ENCODE measurements around the gene SFXN2.

SFXN2 gene

DNA sequence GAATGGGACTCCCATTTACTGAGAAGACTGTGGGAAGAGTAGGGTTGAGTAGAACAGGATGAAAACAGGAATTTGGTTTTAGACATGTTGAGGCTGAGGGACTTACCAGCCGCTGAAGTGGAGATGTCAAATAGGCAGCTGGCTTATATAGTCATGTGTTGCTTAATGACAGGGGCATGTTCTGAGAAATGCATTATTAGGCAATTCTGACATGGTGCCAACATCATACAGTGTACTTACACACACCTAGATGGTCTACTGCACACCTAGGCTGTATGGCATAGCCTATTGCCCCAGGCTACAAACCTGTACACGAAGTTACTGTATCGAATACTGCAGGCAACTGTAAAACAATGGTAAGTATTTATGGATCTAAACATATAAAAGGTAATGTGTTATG, 17.7 kb upstream of the SFXN2 start:
- TF ChIP-seq, protein P1, sequence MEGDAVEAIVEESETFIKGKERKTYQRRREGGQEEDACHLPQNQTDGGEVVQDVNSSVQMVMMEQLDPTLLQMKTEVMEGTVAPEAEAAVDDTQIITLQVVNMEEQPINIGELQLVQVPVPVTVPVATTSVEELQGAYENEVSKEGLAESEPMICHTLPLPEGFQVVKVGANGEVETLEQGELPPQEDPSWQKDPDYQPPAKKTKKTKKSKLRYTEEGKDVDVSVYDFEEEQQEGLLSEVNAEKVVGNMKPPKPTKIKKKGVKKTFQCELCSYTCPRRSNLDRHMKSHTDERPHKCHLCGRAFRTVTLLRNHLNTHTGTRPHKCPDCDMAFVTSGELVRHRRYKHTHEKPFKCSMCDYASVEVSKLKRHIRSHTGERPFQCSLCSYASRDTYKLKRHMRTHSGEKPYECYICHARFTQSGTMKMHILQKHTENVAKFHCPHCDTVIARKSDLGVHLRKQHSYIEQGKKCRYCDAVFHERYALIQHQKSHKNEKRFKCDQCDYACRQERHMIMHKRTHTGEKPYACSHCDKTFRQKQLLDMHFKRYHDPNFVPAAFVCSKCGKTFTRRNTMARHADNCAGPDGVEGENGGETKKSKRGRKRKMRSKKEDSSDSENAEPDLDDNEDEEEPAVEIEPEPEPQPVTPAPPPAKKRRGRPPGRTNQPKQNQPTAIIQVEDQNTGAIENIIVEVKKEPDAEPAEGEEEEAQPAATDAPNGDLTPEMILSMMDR (conservative IDR thresholded peaks at IDR 0.05; ENCODE audit: low read depth): no peak
- CTCF ChIA-PET: no interaction called here
- POLR2A ChIA-PET (ENCODE audit: low non-redundant PET): interaction anchor here (0.6 kb wide), 1 partner anchor 497 kb away, joined by 4 read pairs; no protein-coding TSS in a partner anchor
- H3K27ac ChIP-seq: peak overlapping the region; percentile 63
- no peak for DNase-seq (ENCODE audit: low spot score)

DNA sequence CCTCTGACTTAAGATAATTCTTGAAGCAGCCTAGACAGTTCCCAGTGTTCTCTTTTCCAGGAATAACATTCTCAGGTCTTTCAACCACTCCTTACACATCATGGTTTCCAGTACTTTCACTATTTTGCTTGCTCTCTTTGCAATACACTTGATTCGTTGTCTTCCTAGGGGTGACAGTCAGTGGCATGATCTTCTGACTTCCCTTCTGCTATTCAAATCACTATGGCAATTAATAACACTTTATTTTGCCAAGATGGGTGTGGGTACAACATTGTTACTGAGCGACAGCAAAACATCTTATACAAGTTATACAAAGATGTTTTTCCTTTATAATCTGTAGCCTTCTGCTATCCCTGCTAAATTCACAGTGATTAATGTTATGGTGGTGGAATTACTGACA, 15.5 kb upstream of the SFXN2 start:
- POLR2A ChIA-PET (ENCODE audit: low non-redundant PET): no interaction called here
- TF ChIP-seq, protein P1 (conservative IDR thresholded peaks at IDR 0.05; ENCODE audit: low read depth): no peak

DNA sequence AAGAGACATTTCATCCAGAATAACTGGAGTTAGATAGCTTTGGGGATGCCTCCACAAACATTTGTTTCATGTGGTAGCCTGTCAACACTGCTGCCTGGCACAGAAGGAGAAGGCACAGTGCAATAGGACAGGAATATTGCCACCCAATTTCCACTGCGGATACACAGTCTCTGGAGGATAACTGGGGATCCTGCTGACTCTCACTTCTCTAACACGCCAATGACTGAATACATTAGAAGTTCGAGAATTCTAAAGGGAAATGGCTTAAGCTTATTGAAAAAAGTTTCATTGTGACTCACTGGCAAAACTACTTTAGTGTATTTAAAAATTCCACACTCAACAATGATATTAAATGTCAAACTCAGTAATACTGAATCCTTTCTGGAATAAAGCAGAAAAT, 13.2 kb upstream of the SFXN2 start:
- H3K27ac ChIP-seq: no peak overlapping the region
- ChIA-PET CTCF (no interaction called here), POLR2A (ENCODE audit: low non-redundant PET) (no interaction called here)
- TF ChIP-seq, protein P1 (conservative IDR thresholded peaks at IDR 0.05; ENCODE audit: low read depth): no peak
- no peak for DNase-seq (ENCODE audit: low spot score)

More for the DNA sequence above, 15.5 kb upstream of the SFXN2 start:
- DNase-seq (ENCODE audit: low spot score): no peak
- CTCF ChIA-PET: interaction anchor here (1.3 kb wide), 1 partner anchor 20 kb away, joined by 4 read pairs; no protein-coding TSS in a partner anchor
- H3K27ac ChIP-seq: no peak overlapping the region

DNA sequence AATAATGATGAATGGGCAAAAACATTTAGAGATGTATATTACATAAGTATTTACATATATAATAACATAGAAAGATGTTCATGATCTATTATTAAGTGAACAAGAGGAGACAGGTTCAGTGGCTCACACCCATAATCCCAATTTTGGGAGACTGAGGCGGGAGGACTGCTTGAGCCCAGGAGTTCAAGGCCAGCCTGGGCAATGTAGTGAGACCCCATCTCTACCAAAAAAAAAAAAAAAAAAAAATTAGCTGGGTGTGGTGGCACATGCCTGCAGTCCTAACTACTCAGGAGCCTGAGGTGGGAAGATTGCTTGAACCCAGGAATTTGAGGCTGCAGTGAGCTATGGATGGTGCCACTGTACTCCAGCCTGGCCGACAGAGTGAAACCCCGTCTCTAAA, 12.6 kb upstream of the SFXN2 start:
- CTCF ChIA-PET: no interaction called here
- no peak for DNase-seq (ENCODE audit: low spot score)
- TF ChIP-seq, protein P1 (conservative IDR thresholded peaks at IDR 0.05; ENCODE audit: low read depth): no peak
- no peak overlapping the region for H3K27ac ChIP-seq
- POLR2A ChIA-PET (ENCODE audit: low non-redundant PET): no interaction called here

DNA sequence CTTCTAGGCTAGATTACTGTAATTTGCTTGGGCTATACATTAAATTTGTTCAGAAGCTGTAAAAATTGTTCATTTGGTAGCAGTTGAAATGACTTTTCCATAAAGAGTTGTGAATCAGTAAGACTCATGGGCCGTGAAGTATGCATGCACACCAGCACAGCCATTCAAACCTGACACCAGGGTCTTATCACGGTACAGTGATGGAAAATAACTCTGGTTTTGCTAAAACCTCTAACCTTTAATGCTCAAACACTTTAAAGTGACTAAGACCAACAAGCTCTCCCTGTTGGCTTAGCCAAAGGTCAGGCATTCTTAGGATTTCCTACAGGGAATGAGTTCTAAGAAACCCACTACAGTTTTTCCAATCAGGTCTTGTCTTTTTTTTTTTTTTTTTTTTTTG, 11.7 kb upstream of the SFXN2 start:
- H3K27ac ChIP-seq: no peak overlapping the region
- TF ChIP-seq, protein P1 (conservative IDR thresholded peaks at IDR 0.05; ENCODE audit: low read depth): no peak
- no peak for DNase-seq (ENCODE audit: low spot score)
- ChIA-PET POLR2A (ENCODE audit: low non-redundant PET) (interaction anchor here (0.8 kb wide), 1 partner anchor 49 kb away, joined by 4 read pairs; no protein-coding TSS in a partner anchor), CTCF (interaction anchor here (0.7 to 0.8 kb wide), 2 partner anchors 53 to 366 kb away, joined by 3 read pairs; no protein-coding TSS in a partner anchor)

DNA sequence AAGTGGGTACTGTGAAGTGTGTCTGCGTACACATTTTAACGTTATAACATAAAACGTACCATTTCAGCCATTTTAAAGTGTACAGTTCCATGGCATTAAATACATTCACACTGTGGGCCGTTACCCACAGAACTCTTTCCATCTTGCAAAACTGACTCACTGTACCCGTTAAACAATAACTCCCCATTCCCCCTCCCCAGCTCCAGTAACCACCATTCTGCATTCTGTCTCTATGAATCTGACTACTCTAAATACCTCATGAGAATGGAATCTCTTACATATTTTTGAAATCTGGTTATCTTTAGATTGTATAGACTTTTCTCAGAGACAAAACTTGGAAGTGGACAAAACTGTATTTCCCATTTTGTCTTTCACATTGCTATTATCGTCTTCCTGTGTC, 9.5 kb upstream of the SFXN2 start:
- ChIA-PET POLR2A (ENCODE audit: low non-redundant PET) (no interaction called here), CTCF (no interaction called here)
- H3K27ac ChIP-seq: no peak overlapping the region
- DNase-seq (ENCODE audit: low spot score): no peak
- TF ChIP-seq, protein P1 (conservative IDR thresholded peaks at IDR 0.05; ENCODE audit: low read depth): no peak

DNA sequence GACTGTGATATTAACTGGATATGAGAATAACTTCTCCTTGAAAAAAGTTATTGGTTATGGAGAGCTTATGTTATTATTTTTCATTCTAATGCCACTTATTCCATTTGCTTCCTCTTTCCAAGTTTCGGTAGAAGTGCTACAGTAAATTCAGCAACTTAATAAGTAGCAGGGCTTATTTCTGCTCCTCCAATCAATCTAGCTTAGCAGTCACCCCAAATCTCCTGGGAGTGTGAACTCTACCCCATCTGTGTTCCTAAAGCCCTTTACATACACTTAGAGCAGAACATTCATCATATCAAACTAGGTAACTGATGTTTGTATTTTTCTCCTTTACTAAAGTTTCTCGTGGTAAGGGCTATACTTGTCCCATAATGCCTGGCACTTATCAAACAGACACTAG, 8.9 kb upstream of the SFXN2 start:
- no peak overlapping the region for H3K27ac ChIP-seq
- TF ChIP-seq, protein P1 (conservative IDR thresholded peaks at IDR 0.05; ENCODE audit: low read depth): no peak
- ChIA-PET POLR2A (ENCODE audit: low non-redundant PET) (no interaction called here), CTCF (no interaction called here)
- no peak for DNase-seq (ENCODE audit: low spot score)

Measured in RWPE1 (cell line).